Measurements from ENCODE around the gene KMT2C.
"Not testable (repeated sequence)": the region's sequence is repeated elsewhere in the genome, so short reads cannot be mapped to it uniquely, and the experiment has no call there.

DNA sequence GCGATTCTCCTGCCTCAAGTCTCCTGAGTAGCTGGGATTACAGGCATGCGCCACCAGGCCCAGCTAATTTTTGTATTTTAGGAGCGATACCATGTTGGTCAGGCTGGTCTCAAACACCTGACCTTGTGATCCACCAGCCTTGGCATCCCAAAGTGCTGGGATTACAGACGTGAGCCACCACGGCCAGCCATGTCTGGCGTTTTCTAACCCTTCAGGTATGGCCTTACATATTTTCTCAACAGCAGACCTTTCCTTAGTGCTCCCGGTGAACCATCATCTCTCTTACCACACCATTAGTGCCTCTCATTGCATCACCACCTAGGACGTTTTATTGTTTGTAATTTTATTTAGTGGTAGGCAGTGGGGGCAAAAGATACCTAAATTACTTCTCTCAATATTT, 194.5 kb downstream of the KMT2C start:
- not testable (repeated sequence) for TF ChIP-seq POLR2AphosphoS2 (IDR thresholded peaks at IDR 0.05; ENCODE audit: low read depth, low read length); ZZZ3 (IDR thresholded peaks at IDR 0.05; ENCODE audit: control insufficient read depth, insufficient read length, low read depth); SUZ12 (IDR thresholded peaks at IDR 0.05; ENCODE audit: unreplicated experiment)

Data from GM12878 (cell line).